ENCODE data around the gene TLR2. TPM values are rescaled to one million over a fixed set of nuclear protein-coding genes. Genes with fewer than 3 reads are reported as not detected.

Gene TLR2
- total RNA-seq, 1 donor from 2014 or later, result 1.9 TPM

- no peaks in the 10 kb centered on the region for H3K9me3 Mint-ChIP-seq (ENCODE audit: low read depth)
Observed at GRCh38 chr4:153724606-153725005, 40.5 kb downstream of the TLR2 start.

GRCh38 chr4:153725136-153725830 lies 41.2 kb downstream of the TLR2 start:
- no peak overlapping the region for H3K4me3 Mint-ChIP-seq (ENCODE audit: unreplicated experiment)
- H3K4me1 Mint-ChIP-seq (ENCODE audit: low read depth), result no peaks in the 10 kb centered on the region
- no peaks in the 10 kb centered on the region for H3K27me3 Mint-ChIP-seq (ENCODE audit: low read depth)

More at GRCh38 chr4:153724606-153725005, 40.5 kb downstream of the TLR2 start:
- no peak for DNase-seq (ENCODE audit: low spot score)
- no peaks in the 10 kb centered on the region for H3K27me3 Mint-ChIP-seq (ENCODE audit: low read depth)
- H3K36me3 Mint-ChIP-seq (ENCODE audit: low read depth), result no peaks in the 10 kb centered on the region
- H3K4me1 Mint-ChIP-seq (ENCODE audit: low read depth), result no peaks in the 10 kb centered on the region
- no peak overlapping the region for H3K4me3 Mint-ChIP-seq (ENCODE audit: unreplicated experiment)
- TF ChIP-seq, protein P1, sequence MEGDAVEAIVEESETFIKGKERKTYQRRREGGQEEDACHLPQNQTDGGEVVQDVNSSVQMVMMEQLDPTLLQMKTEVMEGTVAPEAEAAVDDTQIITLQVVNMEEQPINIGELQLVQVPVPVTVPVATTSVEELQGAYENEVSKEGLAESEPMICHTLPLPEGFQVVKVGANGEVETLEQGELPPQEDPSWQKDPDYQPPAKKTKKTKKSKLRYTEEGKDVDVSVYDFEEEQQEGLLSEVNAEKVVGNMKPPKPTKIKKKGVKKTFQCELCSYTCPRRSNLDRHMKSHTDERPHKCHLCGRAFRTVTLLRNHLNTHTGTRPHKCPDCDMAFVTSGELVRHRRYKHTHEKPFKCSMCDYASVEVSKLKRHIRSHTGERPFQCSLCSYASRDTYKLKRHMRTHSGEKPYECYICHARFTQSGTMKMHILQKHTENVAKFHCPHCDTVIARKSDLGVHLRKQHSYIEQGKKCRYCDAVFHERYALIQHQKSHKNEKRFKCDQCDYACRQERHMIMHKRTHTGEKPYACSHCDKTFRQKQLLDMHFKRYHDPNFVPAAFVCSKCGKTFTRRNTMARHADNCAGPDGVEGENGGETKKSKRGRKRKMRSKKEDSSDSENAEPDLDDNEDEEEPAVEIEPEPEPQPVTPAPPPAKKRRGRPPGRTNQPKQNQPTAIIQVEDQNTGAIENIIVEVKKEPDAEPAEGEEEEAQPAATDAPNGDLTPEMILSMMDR (IDR thresholded peaks at IDR 0.05), result no peak
- no peak overlapping the region for H3K27ac Mint-ChIP-seq (ENCODE audit: unreplicated experiment)

GRCh38 chr4:153725831-153726154 lies 41.7 kb downstream of the TLR2 start:
- H3K27ac Mint-ChIP-seq (ENCODE audit: unreplicated experiment), result no peak overlapping the region
- no peak for DNase-seq (ENCODE audit: low spot score)
- no peaks in the 10 kb centered on the region for H3K36me3 Mint-ChIP-seq (ENCODE audit: low read depth)
- no peaks in the 10 kb centered on the region for H3K9me3 Mint-ChIP-seq (ENCODE audit: low read depth)
- H3K27me3 Mint-ChIP-seq (ENCODE audit: low read depth), result no peaks in the 10 kb centered on the region
- TF ChIP-seq, protein P1 (IDR thresholded peaks at IDR 0.05), result no peak
- H3K4me1 Mint-ChIP-seq (ENCODE audit: low read depth), result peaks cover under 1% of the 10 kb centered on the region
- no peak overlapping the region for H3K4me3 Mint-ChIP-seq (ENCODE audit: unreplicated experiment)

More at GRCh38 chr4:153725136-153725830, 41.2 kb downstream of the TLR2 start:
- Mint-ChIP-seq H3K27ac (ENCODE audit: unreplicated experiment) (no peak overlapping the region), H3K36me3 (ENCODE audit: low read depth) (no peaks in the 10 kb centered on the region), H3K9me3 (ENCODE audit: low read depth) (no peaks in the 10 kb centered on the region)
- DNase-seq (ENCODE audit: low spot score), result no peak
- TF ChIP-seq, protein P1 (IDR thresholded peaks at IDR 0.05), result no peak

GRCh38 chr4:153728151-153728550 lies 44.1 kb downstream of the TLR2 start:
- Mint-ChIP-seq H3K4me1 (ENCODE audit: low read depth) (peaks cover 17% of the 10 kb centered on the region), H3K4me3 (ENCODE audit: unreplicated experiment) (no peak overlapping the region), H3K36me3 (ENCODE audit: low read depth) (no peaks in the 10 kb centered on the region), H3K27me3 (ENCODE audit: low read depth) (no peaks in the 10 kb centered on the region), H3K9me3 (ENCODE audit: low read depth) (no peaks in the 10 kb centered on the region), H3K27ac (ENCODE audit: unreplicated experiment) (no peak overlapping the region)
- no peak for DNase-seq (ENCODE audit: low spot score)
- TF ChIP-seq, protein P1 (IDR thresholded peaks at IDR 0.05), result no peak

GRCh38 chr4:153728660-153729059 lies 44.6 kb downstream of the TLR2 start:
- Mint-ChIP-seq H3K36me3 (ENCODE audit: low read depth) (no peaks in the 10 kb centered on the region), H3K27me3 (ENCODE audit: low read depth) (no peaks in the 10 kb centered on the region), H3K4me3 (ENCODE audit: unreplicated experiment) (no peak overlapping the region), H3K9me3 (ENCODE audit: low read depth) (no peaks in the 10 kb centered on the region), H3K4me1 (ENCODE audit: low read depth) (peaks cover 17% of the 10 kb centered on the region), H3K27ac (ENCODE audit: unreplicated experiment) (no peak overlapping the region)
- DNase-seq (ENCODE audit: low spot score), result no peak
- TF ChIP-seq, protein P1 (IDR thresholded peaks at IDR 0.05), result no peak

All from chondrocyte (in vitro differentiated cells).